Stimulated activated CD8-positive, alpha-beta memory T cell treated with anti-CD3 and anti-CD28 coated beads, Interleukin-4, amount 100 ng/mL, for 1 hour (primary cell): ENCODE measurements around the gene ING3.
"Not testable (repeated sequence)": the region's sequence is repeated elsewhere in the genome, so short reads cannot be mapped to it uniquely, and the experiment has no call there.

ENCODE experiments used
- DNase-seq, 2 donors: peaks; one replicate each; pipeline ENCODE4 v3.0.0-alpha.2; 2020; ENCODE audit warnings: low read depth in 2 of 2, low spot score in 1 of 2

The ING3 gene

DNA sequence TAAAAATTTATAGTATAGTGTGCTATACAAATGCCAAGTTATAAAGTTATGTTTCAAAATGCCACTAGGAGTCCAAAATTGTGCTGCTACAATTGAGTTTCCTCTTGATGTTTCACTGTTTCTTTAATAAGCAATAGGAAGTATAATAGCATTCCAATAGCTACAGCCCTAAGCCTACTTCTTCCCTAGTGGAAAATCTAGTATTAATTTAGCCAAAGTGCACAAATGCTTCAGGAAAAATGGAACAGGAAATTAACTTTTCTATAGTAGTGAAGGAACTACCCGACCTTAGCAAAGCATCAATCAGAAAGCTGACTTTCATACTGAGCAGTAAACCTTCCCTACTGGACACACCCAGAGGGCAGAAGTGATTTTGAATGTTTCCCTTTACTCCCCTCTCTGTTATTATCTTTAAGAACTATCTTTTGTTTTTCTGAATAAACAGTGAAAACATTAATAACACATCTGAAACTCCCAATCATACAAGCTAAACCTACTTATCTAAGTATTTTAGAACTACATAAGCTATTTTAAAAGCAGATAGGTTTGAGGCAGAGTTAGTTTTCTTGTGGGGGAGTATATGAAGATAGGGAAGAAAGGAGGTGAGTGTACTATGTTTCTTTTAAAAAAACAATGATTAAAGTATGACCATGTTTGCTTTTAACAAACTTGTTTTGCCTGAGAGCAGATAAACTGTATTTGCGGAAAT is 51.6 kb downstream of the ING3 start:
- no peak for DNase-seq

DNA sequence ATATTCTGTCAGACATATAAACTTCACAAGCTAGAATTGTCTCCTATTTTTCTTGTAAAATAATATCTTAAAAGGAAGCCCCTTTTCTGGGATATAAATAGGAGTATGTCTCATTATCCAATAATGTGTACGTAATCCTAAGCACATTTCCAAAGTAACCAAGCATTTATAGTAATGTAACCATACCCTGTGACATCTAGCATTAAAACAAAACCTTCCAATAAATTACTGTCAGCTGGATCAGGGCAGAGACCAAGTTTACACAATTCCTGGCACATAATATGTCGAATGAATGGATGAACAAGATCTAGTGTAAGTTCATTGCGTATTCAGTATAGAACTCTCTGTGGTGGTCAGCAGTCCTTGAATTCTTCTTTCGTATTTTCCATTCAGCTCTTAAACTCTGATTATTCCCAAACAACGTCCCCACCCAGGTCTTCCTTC is 52.2 kb downstream of the ING3 start:
- no peak for DNase-seq

DNA sequence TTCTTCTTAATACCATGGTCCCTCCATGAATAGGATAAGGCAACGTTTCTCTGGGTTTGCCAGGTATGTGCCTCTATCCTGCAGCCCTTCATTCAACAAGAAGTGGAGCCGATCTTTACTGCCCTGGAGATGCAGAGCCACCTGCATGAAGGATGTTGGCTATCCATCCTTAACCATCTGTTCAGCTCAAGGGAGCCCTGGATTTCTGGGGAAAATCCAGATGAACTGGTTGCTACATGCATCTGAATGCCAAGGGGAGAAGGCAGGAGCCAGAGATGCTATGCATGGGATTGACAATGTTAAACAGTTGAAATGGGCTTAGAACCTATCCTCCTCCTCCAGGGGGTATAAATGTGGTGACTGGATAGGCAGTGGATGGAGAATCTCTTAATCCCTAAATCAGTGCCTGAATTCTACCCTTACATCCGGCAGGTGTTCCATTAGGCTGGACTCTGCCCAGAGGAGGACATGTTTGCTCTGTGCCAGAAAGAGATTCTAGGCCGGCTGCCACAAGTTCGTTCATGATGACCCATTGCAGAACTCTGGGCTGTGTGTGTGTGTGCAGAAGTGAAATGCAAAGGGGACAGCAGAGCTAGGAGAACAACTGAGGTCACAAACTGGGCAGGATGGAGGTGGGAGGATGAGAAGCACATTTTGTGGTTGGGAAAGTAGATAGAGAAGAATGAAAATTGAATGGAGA is 53.6 kb downstream of the ING3 start:
- no peak for DNase-seq

GRCh38 chr7:121005058-121005457 is 54.5 kb downstream of the ING3 start:
- not testable (repeated sequence) for DNase-seq

DNA sequence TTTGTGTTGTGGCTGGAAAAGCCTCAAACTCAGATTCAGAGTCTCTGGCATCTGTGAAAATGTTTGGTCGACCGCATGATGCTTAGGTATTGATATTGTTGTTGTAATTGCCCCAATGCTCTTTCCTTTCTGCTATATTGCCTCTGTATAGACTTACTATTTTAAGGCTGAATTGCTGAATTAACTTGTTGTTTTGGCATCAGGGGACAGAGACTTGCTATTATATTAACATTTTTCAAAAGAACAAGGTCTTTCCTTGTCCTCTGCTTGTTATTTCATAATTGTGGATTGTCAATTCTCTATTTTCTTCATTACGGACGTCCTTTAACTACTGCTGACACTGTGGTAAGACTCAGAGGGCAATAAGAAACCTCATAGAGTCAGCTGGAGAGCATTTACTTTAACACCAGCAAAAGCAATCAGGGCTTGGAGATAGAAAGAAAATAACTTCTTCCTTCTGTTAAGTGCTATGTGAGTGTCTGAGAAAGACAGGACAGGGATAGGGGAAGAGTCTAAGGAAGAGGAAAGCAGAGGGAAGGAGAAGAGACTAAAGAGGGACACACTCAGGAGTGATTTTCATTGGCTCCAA is 55.5 kb downstream of the ING3 start:
- no peak for DNase-seq

DNA sequence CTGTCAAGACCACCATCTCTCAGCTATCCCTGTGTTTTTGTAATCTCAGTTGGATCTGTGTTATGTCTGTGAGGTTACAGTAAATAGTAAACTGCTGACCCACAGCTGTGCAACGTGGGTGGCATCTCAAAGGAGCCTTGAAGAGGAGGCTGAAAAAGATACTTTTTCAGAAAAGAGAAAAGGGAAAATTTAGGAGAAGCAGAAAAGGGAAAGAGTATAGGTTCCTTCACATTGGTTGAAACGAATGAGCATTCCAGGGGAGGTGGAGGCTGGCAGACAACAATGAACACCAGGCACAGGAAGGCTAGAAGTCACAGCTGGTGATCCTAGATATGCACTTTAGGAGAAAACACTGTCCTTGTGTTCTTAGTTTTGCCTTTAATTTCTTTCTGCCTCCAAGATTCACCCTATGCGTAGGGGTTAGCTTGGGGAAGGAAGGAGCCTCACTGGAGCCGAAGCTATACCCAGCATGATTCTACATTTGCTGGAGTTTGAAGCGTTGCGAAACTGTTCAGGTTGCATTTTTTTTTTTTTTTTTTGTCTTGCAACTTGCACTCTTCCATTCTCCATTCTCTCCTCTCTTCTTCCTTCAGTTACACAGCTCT is 56.2 kb downstream of the ING3 start:
- DNase-seq: no peak

DNA sequence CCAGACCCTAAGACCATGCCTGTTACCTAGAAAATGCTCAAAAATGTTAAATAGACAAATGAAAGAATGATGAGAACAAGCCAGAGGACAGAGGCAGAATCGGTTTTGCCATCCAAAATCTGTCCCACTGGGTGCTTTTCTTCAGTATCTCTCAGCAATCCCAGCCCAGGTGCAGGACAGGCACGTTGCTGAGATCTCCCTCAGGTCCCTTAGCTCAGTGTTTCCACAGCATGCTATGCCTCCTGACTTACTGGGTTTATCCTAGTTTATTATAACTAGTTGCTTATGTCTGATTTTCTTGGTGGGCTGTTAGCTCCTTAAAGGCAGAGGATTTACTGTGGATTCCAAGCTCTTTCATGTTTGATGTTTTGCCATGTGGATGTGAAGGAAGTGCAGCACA is 58.2 kb downstream of the ING3 start:
- DNase-seq: no peak

DNA sequence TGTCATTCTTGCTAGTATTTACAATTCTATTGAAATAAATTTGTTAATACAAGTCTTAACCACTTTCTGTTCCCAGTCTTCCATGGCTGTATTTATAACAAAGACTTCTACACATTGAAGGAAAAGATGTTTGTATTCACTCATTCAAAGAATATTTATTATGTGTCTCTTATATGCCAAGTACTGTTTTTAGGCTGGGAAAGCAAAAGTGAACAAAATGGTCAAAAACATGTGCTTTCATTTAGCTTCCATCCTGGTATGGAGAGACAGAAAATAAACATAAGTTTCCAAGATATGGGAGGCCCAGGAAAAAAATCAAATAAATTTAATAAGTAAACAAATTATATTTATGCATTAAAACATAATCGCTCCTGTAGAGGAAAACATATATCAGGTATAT is 60.8 kb downstream of the ING3 start:
- no peak for DNase-seq

GRCh38 chr7:121012170-121012874 is 61.7 kb downstream of the ING3 start:
- no peak for DNase-seq

DNA sequence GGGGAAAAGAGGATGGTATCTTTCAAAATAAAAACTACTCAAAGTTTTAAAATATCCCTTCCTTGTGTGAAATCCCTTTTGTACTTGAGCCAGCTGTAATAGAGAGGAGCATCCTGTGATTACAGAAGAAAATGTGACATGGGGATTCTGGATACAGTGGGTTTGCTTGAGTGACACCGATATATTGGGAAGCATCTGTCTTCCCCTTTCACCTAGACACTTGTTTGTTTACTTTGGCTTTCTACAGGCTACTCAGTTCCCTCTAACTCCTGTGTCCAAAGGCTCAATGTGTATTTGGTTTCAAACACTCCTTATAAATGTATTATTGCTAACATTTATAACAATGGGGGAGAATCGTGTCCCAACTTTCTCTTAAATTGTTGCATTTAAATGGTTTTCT is 62.3 kb downstream of the ING3 start:
- DNase-seq: no peak

- DNase-seq: no peak
Observed at GRCh38 chr7:121015560-121015959, 65.0 kb downstream of the ING3 start.

- no peak for DNase-seq
Observed at GRCh38 chr7:121016966-121017365, 66.4 kb downstream of the ING3 start.

- DNase-seq: no peak
Observed at GRCh38 chr7:121017586-121017985, 67.0 kb downstream of the ING3 start.

DNA sequence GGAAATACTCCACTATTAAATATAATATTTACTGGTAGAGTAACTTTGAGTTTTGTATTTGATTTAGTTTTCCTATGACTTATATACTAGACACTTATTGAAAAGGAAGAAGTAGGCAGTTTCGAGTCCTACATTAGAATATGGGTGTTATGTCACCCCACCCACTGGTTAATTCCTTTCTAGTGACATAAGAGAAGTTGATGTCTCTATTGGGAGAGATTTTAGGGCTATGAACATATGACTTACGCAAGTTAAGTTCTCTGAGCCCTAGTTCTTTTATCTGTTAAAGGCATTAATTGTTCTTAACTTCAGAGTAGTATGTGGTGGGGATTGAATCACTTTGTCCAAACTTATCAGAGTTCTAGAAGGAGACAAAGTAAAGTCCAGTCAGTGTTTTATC is 68.4 kb downstream of the ING3 start:
- DNase-seq: no peak

- no peak for DNase-seq
Observed at GRCh38 chr7:121020249-121020988, 69.8 kb downstream of the ING3 start.

DNA sequence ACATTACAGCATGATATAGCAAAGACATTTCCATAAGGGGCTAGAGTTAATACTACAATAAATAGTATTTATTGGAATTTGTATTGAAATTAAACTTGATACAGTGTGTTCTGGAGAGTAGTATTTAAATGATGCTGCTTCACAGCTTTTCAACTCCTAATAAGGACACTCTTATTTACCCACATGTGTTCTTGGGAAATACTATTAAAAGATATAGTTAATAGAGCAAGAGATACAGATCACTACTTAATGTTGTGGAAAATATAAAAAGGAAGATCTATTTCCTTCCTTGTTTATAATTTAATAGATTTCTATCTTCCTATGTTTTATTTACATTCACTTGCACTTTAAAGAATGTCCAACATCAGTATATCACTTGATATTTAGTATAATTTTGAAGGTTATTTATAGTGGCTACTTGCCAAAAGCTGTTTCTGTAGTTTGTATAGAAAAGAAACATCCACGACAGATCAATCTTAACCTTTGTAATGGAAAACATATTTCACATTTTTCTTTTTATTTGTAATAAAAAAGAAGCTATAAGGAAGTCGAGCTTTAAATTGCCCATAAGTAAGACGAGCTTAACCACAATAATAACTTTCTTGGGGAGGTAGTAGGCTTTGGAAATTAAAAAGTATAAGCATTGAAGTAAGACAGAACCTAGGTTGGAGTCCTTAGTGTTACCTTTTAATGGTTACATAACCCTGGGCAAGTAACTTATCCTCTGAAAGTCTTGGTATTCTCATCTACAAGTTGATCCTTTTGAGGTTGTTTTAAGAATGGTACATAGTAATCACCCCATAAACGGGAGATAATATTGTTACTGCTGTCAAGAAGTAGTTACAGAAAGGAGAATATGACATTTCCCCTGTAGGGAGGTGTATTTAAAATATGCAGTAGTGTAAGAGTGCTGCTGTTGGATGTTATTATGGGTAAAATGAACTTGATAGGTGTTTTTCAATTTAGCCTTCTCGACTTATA is 70.7 kb downstream of the ING3 start:
- DNase-seq: no peak

GRCh38 chr7:121023194-121023593 is 72.6 kb downstream of the ING3 start:
- DNase-seq: no peak

DNA sequence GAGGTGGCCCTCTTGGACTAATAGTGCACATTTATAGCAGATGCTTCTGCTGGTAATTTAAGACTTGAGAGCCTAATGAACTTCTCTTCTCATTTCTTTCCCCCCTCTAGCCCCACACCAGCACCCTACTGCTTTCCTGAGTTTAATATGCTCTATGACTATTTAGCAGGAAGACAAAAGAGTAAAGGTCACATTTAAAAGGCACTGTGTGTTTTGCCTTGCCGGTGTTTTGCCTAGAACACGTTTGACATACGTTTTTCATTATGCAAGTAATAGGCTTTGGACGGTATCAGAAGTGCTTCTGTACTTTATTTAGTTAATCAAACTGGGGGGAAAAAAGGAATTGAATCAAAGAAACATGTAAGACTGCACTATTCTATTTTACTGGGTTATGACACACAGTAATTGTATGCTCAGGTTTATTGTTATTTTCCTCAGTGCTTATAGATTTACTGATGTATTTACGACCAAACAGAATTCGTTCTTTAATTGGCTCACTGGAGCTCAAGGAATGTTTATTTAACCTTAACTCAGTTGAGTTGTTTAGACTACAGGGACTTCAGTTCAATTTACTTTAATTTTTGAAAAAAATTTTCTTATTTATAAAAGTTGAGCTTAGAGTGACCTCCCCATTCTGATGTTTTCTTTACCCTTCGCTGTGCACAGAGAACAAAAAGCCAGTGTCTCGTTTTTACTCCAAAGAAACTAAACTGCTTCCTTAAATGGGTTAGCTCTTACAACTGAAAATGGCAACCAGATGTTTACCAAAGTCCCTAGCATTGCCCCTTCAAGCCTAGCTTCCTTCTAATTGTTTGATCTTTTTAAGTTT is 73.3 kb downstream of the ING3 start:
- DNase-seq: no peak

- no peak for DNase-seq
Observed at GRCh38 chr7:121024611-121025010, 74.0 kb downstream of the ING3 start.
